ENCODE results near the gene IFI27L2. TPM values are rescaled to one million over a fixed set of nuclear protein-coding genes. Genes with fewer than 3 reads are reported as not detected.

Gene IFI27L2
- total RNA-seq, 4 donors from 2014 or later = 7.8 to 97.8 (median 23.1) TPM

GRCh38 chr14:94123296-94123695 is 6.1 kb downstream of the IFI27L2 start:
- TF ChIP-seq, protein P1, sequence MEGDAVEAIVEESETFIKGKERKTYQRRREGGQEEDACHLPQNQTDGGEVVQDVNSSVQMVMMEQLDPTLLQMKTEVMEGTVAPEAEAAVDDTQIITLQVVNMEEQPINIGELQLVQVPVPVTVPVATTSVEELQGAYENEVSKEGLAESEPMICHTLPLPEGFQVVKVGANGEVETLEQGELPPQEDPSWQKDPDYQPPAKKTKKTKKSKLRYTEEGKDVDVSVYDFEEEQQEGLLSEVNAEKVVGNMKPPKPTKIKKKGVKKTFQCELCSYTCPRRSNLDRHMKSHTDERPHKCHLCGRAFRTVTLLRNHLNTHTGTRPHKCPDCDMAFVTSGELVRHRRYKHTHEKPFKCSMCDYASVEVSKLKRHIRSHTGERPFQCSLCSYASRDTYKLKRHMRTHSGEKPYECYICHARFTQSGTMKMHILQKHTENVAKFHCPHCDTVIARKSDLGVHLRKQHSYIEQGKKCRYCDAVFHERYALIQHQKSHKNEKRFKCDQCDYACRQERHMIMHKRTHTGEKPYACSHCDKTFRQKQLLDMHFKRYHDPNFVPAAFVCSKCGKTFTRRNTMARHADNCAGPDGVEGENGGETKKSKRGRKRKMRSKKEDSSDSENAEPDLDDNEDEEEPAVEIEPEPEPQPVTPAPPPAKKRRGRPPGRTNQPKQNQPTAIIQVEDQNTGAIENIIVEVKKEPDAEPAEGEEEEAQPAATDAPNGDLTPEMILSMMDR (IDR thresholded peaks at IDR 0.05) = no peak
- TF ChIP-seq POLR2A (IDR thresholded peaks at IDR 0.05) = no peak
- no peak for DNase-seq
- WGBS, 2 donors = 87 to 93% methylated on average over 9 of the region's 9 CpGs
- Histone ChIP-seq H3K9me3 (no peaks in the 10 kb centered on the region), H3K27ac (no peak overlapping the region), H3K4me1 (no peaks in the 10 kb centered on the region), H3K36me3 (no peaks in the 10 kb centered on the region), H3K27me3 (no peaks in the 10 kb centered on the region), H3K4me3 (replicated peaks in 1 of 3) (no peak overlapping the region)
- intact Hi-C loops (cut with DNase I) = no loop called here

DNA sequence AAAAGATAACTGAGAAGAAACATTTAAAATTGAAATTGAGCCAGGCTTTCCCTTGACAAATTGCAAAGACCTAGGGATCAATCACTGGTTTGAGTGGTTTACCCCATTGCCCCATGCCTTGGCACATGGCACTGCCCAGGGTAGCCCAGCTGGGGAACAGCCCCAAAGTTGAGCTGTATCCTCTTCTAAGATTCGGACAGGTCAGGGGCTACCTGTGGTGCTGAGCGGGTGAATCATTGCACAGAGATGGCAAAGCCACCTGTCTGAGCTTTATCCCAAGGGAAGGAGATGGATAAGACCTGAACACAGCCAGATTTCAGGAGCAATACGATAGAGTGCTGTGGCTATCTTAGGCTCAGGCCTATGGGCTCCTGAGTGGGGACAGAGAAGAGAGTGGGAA is 7.0 kb downstream of the IFI27L2 start:
- no peak overlapping the region for H3K4me3 ChIP-seq (replicated peaks in 1 of 3)
- TF ChIP-seq, protein P1 (IDR thresholded peaks at IDR 0.05) = no peak
- TF ChIP-seq POLR2A (IDR thresholded peaks at IDR 0.05) = no peak
- 60 to 72% methylated on average over 3 of the region's 3 CpGs for WGBS, 2 donors
- DNase-seq = no peak
- H3K36me3 ChIP-seq = no peaks in the 10 kb centered on the region
- H3K4me1 ChIP-seq = no peaks in the 10 kb centered on the region
- H3K9me3 ChIP-seq = no peaks in the 10 kb centered on the region
- intact Hi-C loops (cut with DNase I) = no loop called here
- H3K27ac ChIP-seq = no peak overlapping the region
- no peaks in the 10 kb centered on the region for H3K27me3 ChIP-seq

DNA sequence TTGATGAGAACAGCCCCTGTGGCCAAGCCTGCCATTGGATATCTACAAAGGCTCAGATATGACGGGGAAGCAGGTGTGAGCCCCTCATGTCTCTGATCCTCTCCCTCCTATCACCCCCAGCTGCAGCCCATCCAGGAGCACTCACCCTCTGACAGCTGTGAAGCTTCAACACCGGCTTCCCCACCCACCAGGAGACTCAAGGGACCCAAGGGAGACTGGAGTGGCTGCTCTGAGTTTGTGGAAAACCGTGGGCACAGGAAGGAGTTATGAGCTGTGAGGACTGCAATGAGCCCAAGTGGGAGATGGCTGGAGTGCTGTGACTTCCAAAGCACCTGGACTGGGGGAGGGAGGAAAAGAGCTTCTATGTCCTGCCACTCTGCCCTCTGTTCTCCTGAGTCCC is 7.9 kb downstream of the IFI27L2 start:
- Histone ChIP-seq H3K27ac (no peak overlapping the region), H3K9me3 (no peaks in the 10 kb centered on the region)
- no peak for DNase-seq

GRCh38 chr14:94120667-94121340 is 8.6 kb downstream of the IFI27L2 start:
- TF ChIP-seq, protein P1 (IDR thresholded peaks at IDR 0.05) = no peak
- TF ChIP-seq POLR2A (IDR thresholded peaks at IDR 0.05) = no peak
- no peaks in the 10 kb centered on the region for H3K36me3 ChIP-seq
- H3K9me3 ChIP-seq = no peaks in the 10 kb centered on the region
- WGBS, 2 donors = 87 to 89% methylated on average over 5 of the region's 5 CpGs
- no peaks in the 10 kb centered on the region for H3K4me1 ChIP-seq
- H3K27ac ChIP-seq = no peak overlapping the region
- intact Hi-C loops (cut with DNase I) = no loop called here
- no peaks in the 10 kb centered on the region for H3K27me3 ChIP-seq
- DNase-seq = no peak
- no peak overlapping the region for H3K4me3 ChIP-seq (replicated peaks in 1 of 3)

More for the DNA sequence above, 7.9 kb downstream of the IFI27L2 start:
- no peaks in the 10 kb centered on the region for H3K4me1 ChIP-seq
- TF ChIP-seq, protein P1 (IDR thresholded peaks at IDR 0.05) = no peak
- TF ChIP-seq POLR2A (IDR thresholded peaks at IDR 0.05) = no peak
- no peaks in the 10 kb centered on the region for H3K27me3 ChIP-seq
- 44 to 72% methylated on average over 3 of the region's 3 CpGs for WGBS, 2 donors
- H3K4me3 ChIP-seq (replicated peaks in 1 of 3) = no peak overlapping the region
- H3K36me3 ChIP-seq = no peaks in the 10 kb centered on the region
- intact Hi-C loops (cut with DNase I) = no loop called here

DNA sequence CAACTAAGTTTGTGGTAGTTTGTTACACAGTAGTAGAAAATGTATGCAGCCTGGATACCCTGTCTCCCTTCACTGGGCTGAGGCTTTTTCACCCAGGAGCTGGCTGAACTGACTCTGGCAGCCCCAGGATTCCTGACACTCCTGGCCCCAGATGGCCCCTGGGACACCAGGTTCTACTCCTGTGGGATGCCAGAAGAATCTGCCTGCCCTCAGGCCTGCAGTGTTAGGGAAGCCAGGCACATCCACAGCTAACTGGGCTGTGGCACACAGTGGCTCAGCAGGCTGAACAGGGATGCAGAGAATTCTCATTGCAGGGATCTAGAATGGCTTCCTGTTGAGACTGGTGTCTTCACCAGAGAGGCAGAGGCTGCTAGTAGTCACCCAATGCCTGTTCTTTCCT is 10.3 kb downstream of the IFI27L2 start:
- TF ChIP-seq, protein P1 (IDR thresholded peaks at IDR 0.05) = no peak
- TF ChIP-seq POLR2A (IDR thresholded peaks at IDR 0.05) = no peak
- Histone ChIP-seq H3K27ac (no peak overlapping the region), H3K4me3 (replicated peaks in 1 of 3) (no peak overlapping the region), H3K9me3 (no peaks in the 10 kb centered on the region), H3K4me1 (peaks cover 0 to 14% of the 10 kb centered on the region in 2 donors), H3K36me3 (no peaks in the 10 kb centered on the region), H3K27me3 (no peaks in the 10 kb centered on the region)
- DNase-seq = no peak
- intact Hi-C loops (cut with DNase I) = no loop called here

Measured in thyroid gland (tissue), 4 donors.